GM23338 (cell line): ENCODE results near the gene BCLAF3. TPM values are rescaled to one million over a fixed set of nuclear protein-coding genes. Genes with fewer than 3 reads are reported as not detected.

Experiments used
- ATAC-seq: fragments of 200-7000 bp; cut with Tn5 transposase; 3 replicates; pipeline ENCODE4 v1.9.1; 2020
- DNase-seq: peaks from one replicate; pipeline ENCODE4 v3.0.0-alpha.2; 2015; ENCODE audit warnings: low spot score
- H2AFZ ChIP-seq: fragments of 200-600 bp; sonication (generic); 2 replicates; pipeline ENCODE4 v1.8.0; 2016; ENCODE audit warnings: antibody characterized with exemption, mild to moderate bottlenecking, moderate library complexity
- H3F3A ChIP-seq: fragments of 200-600 bp; sonication (generic); replicated peaks from 2 replicates; pipeline ENCODE4 v1.8.0; 2017; ENCODE audit warnings: antibody characterized with exemption, mixed run types, low read depth
- H3K27ac ChIP-seq: fragments of 200-600 bp; sonication (generic); 2 replicates; pipeline ENCODE4 v1.6.1; 2016; ENCODE audit warnings: low read depth
- H3K27me3 ChIP-seq: fragments of 200-600 bp; sonication (generic); 2 replicates; pipeline ENCODE4 v1.8.0; 2016; ENCODE audit warnings: mild to moderate bottlenecking, mixed run types, moderate library complexity; ENCODE audit not compliant: insufficient read depth
- H3K36me3 ChIP-seq: fragments of 200-600 bp; sonication (generic); 2 replicates; pipeline ENCODE4 v1.8.0; 2016; ENCODE audit warnings: mild to moderate bottlenecking; ENCODE audit not compliant: insufficient read depth
- H3K4me1 ChIP-seq: fragments of 200-600 bp; sonication (generic); 2 replicates; pipeline ENCODE4 v1.8.0; 2016; ENCODE audit warnings: mild to moderate bottlenecking, moderate library complexity; ENCODE audit not compliant: insufficient read depth
- H3K4me2 ChIP-seq: fragments of 200-600 bp; sonication (generic); 2 replicates; pipeline ENCODE4 v1.7.1; 2017; ENCODE audit warnings: mixed run types
- H3K4me3 ChIP-seq: fragments of 200-600 bp; sonication (generic); 2 replicates; pipeline ENCODE4 v1.6.1; 2016; ENCODE audit warnings: mixed run types
- H3K79me2 ChIP-seq: fragments of 200-600 bp; sonication (generic); replicated peaks from 2 replicates; pipeline ENCODE4 v1.8.0; 2017; ENCODE audit warnings: mild to moderate bottlenecking; ENCODE audit not compliant: insufficient read depth
- H3K9me2 ChIP-seq: fragments of 200-600 bp; sonication (generic); 2 replicates; pipeline ENCODE4 v1.8.0; 2017; ENCODE audit not compliant: insufficient read depth
- H4K20me1 ChIP-seq: fragments of 200-600 bp; sonication (generic); replicated peaks from 2 replicates; pipeline ENCODE4 v1.8.0; 2017; ENCODE audit warnings: mild to moderate bottlenecking; ENCODE audit not compliant: insufficient read depth
- H3K27ac Mint-ChIP-seq: 2 replicates; pipeline ENCODE4 v1.8.0; 2020; ENCODE audit warnings: inconsistent platforms, mild to moderate bottlenecking, moderate library complexity, mixed read lengths
- H3K27me3 Mint-ChIP-seq: 3 replicates; pipeline ENCODE4 v1.8.0; 2022; ENCODE audit warnings: low read depth, mild to moderate bottlenecking, moderate library complexity, mixed read lengths, inconsistent platforms; ENCODE audit not compliant: insufficient read depth, poor library complexity
- H3K36me3 Mint-ChIP-seq: 3 replicates; pipeline ENCODE4 v1.8.0; 2021; ENCODE audit warnings: low read depth, mild to moderate bottlenecking, inconsistent platforms, moderate library complexity, mixed read lengths
- H3K4me1 Mint-ChIP-seq: 3 replicates; pipeline ENCODE4 v1.8.0; 2020; ENCODE audit warnings: mild to moderate bottlenecking, inconsistent platforms, mixed read lengths
- H3K4me3 Mint-ChIP-seq: 3 replicates; pipeline ENCODE4 v1.8.0; 2021; ENCODE audit warnings: moderate library complexity, mild to moderate bottlenecking, inconsistent platforms, mixed read lengths
- H3K9me3 Mint-ChIP-seq: 3 replicates; pipeline ENCODE4 v1.8.0; 2020; ENCODE audit warnings: moderate library complexity, mild to moderate bottlenecking, inconsistent platforms, mixed read lengths
- EZH2 ChIP-seq: fragments of 200-600 bp; sonication (generic); IDR thresholded peaks from one replicate; pipeline ENCODE4 v1.8.0; 2017; ENCODE audit warnings: antibody characterized with exemption, mild to moderate bottlenecking, low read depth; ENCODE audit not compliant: unreplicated experiment
- EZH2phosphoT487 ChIP-seq: fragments of 200-600 bp; sonication (generic); IDR thresholded peaks from one replicate; pipeline ENCODE4 v1.8.1; 2018; ENCODE audit warnings: antibody characterized with exemption; ENCODE audit not compliant: unreplicated experiment
- STAT1 ChIP-seq: IDR thresholded peaks from one replicate; pipeline ENCODE4 v1.6.1; 2016; ENCODE audit warnings: antibody characterized with exemption; ENCODE audit not compliant: unreplicated experiment
- ZNF114 ChIP-seq: fragments of 250-450 bp; sonication (Bioruptor Pico); IDR thresholded peaks from 2 replicates; pipeline ENCODE4 v1.5.0; 2020; ENCODE audit warnings: mild to moderate bottlenecking, moderate library complexity
- polyA plus RNA-seq: library from polyadenylated mRNA; unstranded; fragments of >200 nt; fragmentation: Nextera tagmentation; extraction: Ambion mirVana; gene quantifications from 2 replicates; pipeline ENCODE4 v1.2.1, GENCODE V29; 2016
- total RNA-seq: library from RNA; depleted of rRNA; stranded (reverse); fragments of >200 nt; shearing (Covaris generic); gene quantifications from 2 replicates; pipeline ENCODE4 v1.2.3, GENCODE V29; 2014
- TF ChIP-seq, protein P1 (sequence below): IDR thresholded peaks from one replicate; pipeline ENCODE4 v1.6.1; 2018; ENCODE audit warnings: antibody characterized with exemption; ENCODE audit not compliant: unreplicated experiment
- TF ChIP-seq, protein P2 (sequence below): fragments of 250-450 bp; sonication (Bioruptor Pico); IDR thresholded peaks from 2 replicates; pipeline ENCODE4 v1.5.0; 2020; ENCODE audit warnings: mild to moderate bottlenecking, moderate library complexity
- TF ChIP-seq, protein P3 (sequence below), 2 experiments: fragments of 200-600 bp in 1 of 2; sonication (generic) in 1 of 2; conservative IDR thresholded peaks; 2 replicates each; pipeline versions ENCODE4 v1.5.1 to v1.6.1; 2016 to 2017; ENCODE audit warnings: antibody characterized with exemption in 2 of 2, low read depth in 2 of 2, mild to moderate bottlenecking in 2 of 2, moderate library complexity in 1 of 2

Gene BCLAF3
- total and polyA plus RNA-seq, 2 experiments from 2014 or later: 6.5 to 9.3 TPM

DNA sequence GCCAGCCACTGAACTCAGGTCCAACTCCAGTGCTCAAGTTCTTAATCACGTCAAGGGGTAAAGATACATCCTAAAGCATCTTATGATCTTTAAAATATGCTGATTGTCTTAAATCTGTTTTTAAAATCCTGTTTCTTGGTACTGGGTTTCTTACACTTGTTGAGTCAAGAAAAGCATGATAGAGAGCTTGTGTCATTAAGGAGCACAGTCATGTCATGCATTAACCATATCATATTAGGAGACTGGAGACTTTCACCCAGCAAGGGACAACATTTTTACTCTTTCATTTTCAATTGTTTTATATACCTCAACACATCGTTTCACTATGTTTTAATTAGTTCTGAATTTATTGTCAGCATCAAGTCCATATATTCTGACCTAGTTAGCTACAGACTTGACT, 41.5 kb downstream of the BCLAF3 start:
- no peaks in the 10 kb centered on the region for H3K27me3 ChIP-seq
- H3K79me2 ChIP-seq: no peaks in the 10 kb centered on the region
- Mint-ChIP-seq H3K4me1 (peaks cover 9% of the 10 kb centered on the region; the same call in 2 of the 3 replicates), H3K27me3 (no peaks in the 10 kb centered on the region), H3K27ac (no peak overlapping the region), H3K4me3 (no peak overlapping the region), H3K36me3 (peaks cover 32% of the 10 kb centered on the region), H3K9me3 (peaks cover 4% of the 10 kb centered on the region; the same call in 1 of the 3 replicates)
- H3K36me3 ChIP-seq: no peaks in the 10 kb centered on the region
- no peak overlapping the region for H2AFZ ChIP-seq
- no peaks in the 10 kb centered on the region for H4K20me1 ChIP-seq
- no peak overlapping the region for H3K27ac ChIP-seq
- ATAC-seq: no peak
- no peak for DNase-seq
- H3K4me2 ChIP-seq: no peak overlapping the region
- H3K4me3 ChIP-seq: no peak overlapping the region
- H3K4me1 ChIP-seq: no peaks in the 10 kb centered on the region
- no peaks in the 10 kb centered on the region for H3K9me2 ChIP-seq
- no peak for TF ChIP-seq STAT1
- H3F3A ChIP-seq: no peaks in the 10 kb centered on the region

DNA sequence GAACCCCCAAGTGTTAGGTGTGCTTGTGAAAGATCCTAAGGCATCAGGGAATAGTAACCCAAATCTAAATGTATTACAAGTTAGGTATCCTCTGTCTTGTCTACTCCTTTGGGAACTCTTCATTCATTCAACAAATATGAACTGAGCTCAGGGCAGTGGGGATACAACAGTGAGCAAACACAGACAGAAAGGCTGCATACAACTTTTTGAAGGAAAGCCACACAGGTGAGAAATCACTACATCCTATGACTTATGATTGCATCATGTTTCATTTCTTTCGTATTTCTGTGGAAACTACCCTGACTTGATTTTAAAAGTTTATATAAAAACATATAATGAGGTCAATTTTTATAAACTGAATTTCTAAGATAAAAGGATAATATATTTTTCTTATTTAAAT, 43.2 kb downstream of the BCLAF3 start:
- H4K20me1 ChIP-seq: no peaks in the 10 kb centered on the region
- H3K9me2 ChIP-seq: no peaks in the 10 kb centered on the region
- H3K4me3 ChIP-seq: no peak overlapping the region
- H3K4me2 ChIP-seq: no peak overlapping the region
- Mint-ChIP-seq H3K9me3 (peaks cover 4% of the 10 kb centered on the region; the same call in 1 of the 3 replicates), H3K4me1 (peaks cover 9% of the 10 kb centered on the region; the same call in 2 of the 3 replicates), H3K27me3 (no peaks in the 10 kb centered on the region), H3K36me3 (peaks cover 30% of the 10 kb centered on the region), H3K27ac (no peak overlapping the region), H3K4me3 (no peak overlapping the region)
- H3K4me1 ChIP-seq: no peaks in the 10 kb centered on the region
- no peaks in the 10 kb centered on the region for H3K79me2 ChIP-seq
- H3K36me3 ChIP-seq: no peaks in the 10 kb centered on the region
- H2AFZ ChIP-seq: no peak overlapping the region
- H3K27ac ChIP-seq: no peak overlapping the region
- no peaks in the 10 kb centered on the region for H3K27me3 ChIP-seq
- no peaks in the 10 kb centered on the region for H3F3A ChIP-seq
- TF ChIP-seq ZNF114: no peak
- TF ChIP-seq, protein P1, sequence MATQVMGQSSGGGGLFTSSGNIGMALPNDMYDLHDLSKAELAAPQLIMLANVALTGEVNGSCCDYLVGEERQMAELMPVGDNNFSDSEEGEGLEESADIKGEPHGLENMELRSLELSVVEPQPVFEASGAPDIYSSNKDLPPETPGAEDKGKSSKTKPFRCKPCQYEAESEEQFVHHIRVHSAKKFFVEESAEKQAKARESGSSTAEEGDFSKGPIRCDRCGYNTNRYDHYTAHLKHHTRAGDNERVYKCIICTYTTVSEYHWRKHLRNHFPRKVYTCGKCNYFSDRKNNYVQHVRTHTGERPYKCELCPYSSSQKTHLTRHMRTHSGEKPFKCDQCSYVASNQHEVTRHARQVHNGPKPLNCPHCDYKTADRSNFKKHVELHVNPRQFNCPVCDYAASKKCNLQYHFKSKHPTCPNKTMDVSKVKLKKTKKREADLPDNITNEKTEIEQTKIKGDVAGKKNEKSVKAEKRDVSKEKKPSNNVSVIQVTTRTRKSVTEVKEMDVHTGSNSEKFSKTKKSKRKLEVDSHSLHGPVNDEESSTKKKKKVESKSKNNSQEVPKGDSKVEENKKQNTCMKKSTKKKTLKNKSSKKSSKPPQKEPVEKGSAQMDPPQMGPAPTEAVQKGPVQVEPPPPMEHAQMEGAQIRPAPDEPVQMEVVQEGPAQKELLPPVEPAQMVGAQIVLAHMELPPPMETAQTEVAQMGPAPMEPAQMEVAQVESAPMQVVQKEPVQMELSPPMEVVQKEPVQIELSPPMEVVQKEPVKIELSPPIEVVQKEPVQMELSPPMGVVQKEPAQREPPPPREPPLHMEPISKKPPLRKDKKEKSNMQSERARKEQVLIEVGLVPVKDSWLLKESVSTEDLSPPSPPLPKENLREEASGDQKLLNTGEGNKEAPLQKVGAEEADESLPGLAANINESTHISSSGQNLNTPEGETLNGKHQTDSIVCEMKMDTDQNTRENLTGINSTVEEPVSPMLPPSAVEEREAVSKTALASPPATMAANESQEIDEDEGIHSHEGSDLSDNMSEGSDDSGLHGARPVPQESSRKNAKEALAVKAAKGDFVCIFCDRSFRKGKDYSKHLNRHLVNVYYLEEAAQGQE: no peak
- TF ChIP-seq, protein P2, sequence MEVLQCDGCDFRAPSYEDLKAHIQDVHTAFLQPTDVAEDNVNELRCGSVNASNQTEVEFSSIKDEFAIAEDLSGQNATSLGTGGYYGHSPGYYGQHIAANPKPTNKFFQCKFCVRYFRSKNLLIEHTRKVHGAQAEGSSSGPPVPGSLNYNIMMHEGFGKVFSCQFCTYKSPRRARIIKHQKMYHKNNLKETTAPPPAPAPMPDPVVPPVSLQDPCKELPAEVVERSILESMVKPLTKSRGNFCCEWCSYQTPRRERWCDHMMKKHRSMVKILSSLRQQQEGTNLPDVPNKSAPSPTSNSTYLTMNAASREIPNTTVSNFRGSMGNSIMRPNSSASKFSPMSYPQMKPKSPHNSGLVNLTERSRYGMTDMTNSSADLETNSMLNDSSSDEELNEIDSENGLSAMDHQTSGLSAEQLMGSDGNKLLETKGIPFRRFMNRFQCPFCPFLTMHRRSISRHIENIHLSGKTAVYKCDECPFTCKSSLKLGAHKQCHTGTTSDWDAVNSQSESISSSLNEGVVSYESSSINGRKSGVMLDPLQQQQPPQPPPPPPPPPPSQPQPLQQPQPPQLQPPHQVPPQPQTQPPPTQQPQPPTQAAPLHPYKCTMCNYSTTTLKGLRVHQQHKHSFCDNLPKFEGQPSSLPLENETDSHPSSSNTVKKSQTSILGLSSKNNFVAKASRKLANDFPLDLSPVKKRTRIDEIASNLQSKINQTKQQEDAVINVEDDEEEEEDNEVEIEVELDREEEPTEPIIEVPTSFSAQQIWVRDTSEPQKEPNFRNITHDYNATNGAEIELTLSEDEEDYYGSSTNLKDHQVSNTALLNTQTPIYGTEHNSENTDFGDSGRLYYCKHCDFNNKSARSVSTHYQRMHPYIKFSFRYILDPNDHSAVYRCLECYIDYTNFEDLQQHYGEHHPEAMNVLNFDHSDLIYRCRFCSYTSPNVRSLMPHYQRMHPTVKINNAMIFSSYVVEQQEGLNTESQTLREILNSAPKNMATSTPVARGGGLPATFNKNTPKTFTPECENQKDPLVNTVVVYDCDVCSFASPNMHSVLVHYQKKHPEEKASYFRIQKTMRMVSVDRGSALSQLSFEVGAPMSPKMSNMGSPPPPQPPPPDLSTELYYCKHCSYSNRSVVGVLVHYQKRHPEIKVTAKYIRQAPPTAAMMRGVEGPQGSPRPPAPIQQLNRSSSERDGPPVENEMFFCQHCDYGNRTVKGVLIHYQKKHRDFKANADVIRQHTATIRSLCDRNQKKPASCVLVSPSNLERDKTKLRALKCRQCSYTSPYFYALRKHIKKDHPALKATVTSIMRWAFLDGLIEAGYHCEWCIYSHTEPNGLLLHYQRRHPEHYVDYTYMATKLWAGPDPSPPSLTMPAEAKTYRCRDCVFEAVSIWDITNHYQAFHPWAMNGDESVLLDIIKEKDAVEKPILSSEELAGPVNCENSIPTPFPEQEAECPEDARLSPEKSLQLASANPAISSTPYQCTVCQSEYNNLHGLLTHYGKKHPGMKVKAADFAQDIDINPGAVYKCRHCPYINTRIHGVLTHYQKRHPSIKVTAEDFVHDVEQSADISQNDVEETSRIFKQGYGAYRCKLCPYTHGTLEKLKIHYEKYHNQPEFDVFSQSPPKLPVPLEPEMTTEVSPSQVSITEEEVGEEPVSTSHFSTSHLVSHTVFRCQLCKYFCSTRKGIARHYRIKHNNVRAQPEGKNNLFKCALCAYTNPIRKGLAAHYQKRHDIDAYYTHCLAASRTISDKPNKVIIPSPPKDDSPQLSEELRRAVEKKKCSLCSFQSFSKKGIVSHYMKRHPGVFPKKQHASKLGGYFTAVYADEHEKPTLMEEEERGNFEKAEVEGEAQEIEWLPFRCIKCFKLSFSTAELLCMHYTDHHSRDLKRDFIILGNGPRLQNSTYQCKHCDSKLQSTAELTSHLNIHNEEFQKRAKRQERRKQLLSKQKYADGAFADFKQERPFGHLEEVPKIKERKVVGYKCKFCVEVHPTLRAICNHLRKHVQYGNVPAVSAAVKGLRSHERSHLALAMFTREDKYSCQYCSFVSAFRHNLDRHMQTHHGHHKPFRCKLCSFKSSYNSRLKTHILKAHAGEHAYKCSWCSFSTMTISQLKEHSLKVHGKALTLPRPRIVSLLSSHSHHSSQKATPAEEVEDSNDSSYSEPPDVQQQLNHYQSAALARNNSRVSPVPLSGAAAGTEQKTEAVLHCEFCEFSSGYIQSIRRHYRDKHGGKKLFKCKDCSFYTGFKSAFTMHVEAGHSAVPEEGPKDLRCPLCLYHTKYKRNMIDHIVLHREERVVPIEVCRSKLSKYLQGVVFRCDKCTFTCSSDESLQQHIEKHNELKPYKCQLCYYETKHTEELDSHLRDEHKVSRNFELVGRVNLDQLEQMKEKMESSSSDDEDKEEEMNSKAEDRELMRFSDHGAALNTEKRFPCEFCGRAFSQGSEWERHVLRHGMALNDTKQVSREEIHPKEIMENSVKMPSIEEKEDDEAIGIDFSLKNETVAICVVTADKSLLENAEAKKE (CRISPR knock-in tag): no peak
- TF ChIP-seq, protein P3, sequence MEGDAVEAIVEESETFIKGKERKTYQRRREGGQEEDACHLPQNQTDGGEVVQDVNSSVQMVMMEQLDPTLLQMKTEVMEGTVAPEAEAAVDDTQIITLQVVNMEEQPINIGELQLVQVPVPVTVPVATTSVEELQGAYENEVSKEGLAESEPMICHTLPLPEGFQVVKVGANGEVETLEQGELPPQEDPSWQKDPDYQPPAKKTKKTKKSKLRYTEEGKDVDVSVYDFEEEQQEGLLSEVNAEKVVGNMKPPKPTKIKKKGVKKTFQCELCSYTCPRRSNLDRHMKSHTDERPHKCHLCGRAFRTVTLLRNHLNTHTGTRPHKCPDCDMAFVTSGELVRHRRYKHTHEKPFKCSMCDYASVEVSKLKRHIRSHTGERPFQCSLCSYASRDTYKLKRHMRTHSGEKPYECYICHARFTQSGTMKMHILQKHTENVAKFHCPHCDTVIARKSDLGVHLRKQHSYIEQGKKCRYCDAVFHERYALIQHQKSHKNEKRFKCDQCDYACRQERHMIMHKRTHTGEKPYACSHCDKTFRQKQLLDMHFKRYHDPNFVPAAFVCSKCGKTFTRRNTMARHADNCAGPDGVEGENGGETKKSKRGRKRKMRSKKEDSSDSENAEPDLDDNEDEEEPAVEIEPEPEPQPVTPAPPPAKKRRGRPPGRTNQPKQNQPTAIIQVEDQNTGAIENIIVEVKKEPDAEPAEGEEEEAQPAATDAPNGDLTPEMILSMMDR (conservative IDR thresholded peaks at IDR 0.05; ENCODE audit: low read depth in 2 of 2): no peak
- TF ChIP-seq EZH2phosphoT487: no peak
- TF ChIP-seq EZH2: no peak
- no peak for ATAC-seq
- DNase-seq: no peak
